A549 (cell line): ENCODE results near the gene KIAA0825. TPM values are rescaled to one million over a fixed set of nuclear protein-coding genes. Genes with fewer than 3 reads are reported as not detected.

Experiments used
- ATAC-seq, 2 experiments: fragments of 200-7000 bp in 1 of 2; fragments of >200 bp in 1 of 2; cut with Nextera tagmentation in 1 of 2; cut with Tn5 transposase in 1 of 2; 3 replicates each; pipeline versions ENCODE4 v1.8.0 to v1.9.1; 2018 to 2020; ENCODE audit warnings: mild to moderate bottlenecking in 1 of 2, moderate library complexity in 1 of 2
- CTCF ChIA-PET: fragments of 300-600 bp; sonication (Branson Sonifier 250); formaldehyde crosslinking; extraction: SDS; loops from one replicate; lab custom pipeline; 2021; ENCODE audit warnings: antibody characterized with exemption, inconsistent platforms; lab: Yijun Ruan, JAX
- POLR2A ChIA-PET: fragments of 350-600 bp; formaldehyde crosslinking; extraction: SDS; loops from one replicate; lab custom pipeline; 2021; ENCODE audit warnings: antibody characterized with exemption, inconsistent platforms; lab: Yijun Ruan, JAX
- DNase-seq, 2 experiments: peaks; one replicate each; pipeline versions ENCODE4 v3.0.0 to v3.0.0-alpha.2; 2011 to 2016; ENCODE audit warnings: low read depth in 1 of 2, low spot score in 1 of 2
- FAIRE-seq: peaks from 2 replicates; lab custom pipeline; 2011; peaks lifted over from hg19 to GRCh38; lab: Jason Lieb, UNC
- H3K27ac ChIP-seq, 2 experiments: fragments of >200 bp; sonication (Bioruptor Twin); formaldehyde crosslinking; 3 replicates each; pipeline ENCODE4 v1.5.1; 2016 to 2017
- H3K4me1 ChIP-seq: fragments of >200 bp; sonication (Bioruptor Twin); formaldehyde crosslinking; 3 replicates; pipeline ENCODE4 v1.6.1; 2016
- H3K4me2 ChIP-seq: fragments of >200 bp; sonication (Bioruptor Twin); formaldehyde crosslinking; 3 replicates; pipeline ENCODE4 v1.6.1; 2016
- H3K4me3 ChIP-seq: fragments of >200 bp; sonication (Bioruptor Twin); formaldehyde crosslinking; 3 replicates; pipeline ENCODE4 v1.5.1; 2016
- H3K9me3 ChIP-seq: fragments of >200 bp; sonication (Bioruptor Twin); formaldehyde crosslinking; 3 replicates; pipeline ENCODE4 v1.6.1; 2016
- ATOH8 ChIP-seq: fragments of 250-450 bp; sonication (Bioruptor Pico); IDR thresholded peaks from 2 replicates; pipeline ENCODE4 v1.5.0; 2020; ENCODE audit warnings: low read depth, mild to moderate bottlenecking, moderate library complexity
- BHLHE40 ChIP-seq: IDR thresholded peaks from 2 replicates; pipeline ENCODE4 v1.6.1; 2012; ENCODE audit warnings: low read depth, low read length, inconsistent platforms
- CHD2 ChIP-seq: fragments of 150-350 bp; IDR thresholded peaks from 2 replicates; pipeline ENCODE4 v1.6.1; 2014; ENCODE audit warnings: low read length; ENCODE audit not compliant: partially characterized antibody
- CTCF ChIP-seq: fragments of >200 bp; sonication (Bioruptor Twin); formaldehyde crosslinking; IDR thresholded peaks from 3 replicates; pipeline ENCODE4 v1.5.1; 2016
- EHF ChIP-seq: fragments of 250-450 bp; sonication (Bioruptor Pico); IDR thresholded peaks from 2 replicates; pipeline ENCODE4 v1.5.0; 2020; ENCODE audit warnings: mild to moderate bottlenecking
- ELK1 ChIP-seq: fragments of 150-350 bp; IDR thresholded peaks from 2 replicates; pipeline ENCODE4 v1.6.1; 2014; ENCODE audit warnings: low read depth, mild to moderate bottlenecking, low read length
- GATA3 ChIP-seq: IDR thresholded peaks from 2 replicates; pipeline ENCODE4 v1.6.1; 2012; ENCODE audit warnings: borderline replicate concordance
- HOXB13 ChIP-seq: fragments of 250-450 bp; sonication (Bioruptor Pico); IDR thresholded peaks from 2 replicates; pipeline ENCODE4 v1.5.0; 2020; ENCODE audit warnings: low read depth, mild to moderate bottlenecking, moderate library complexity
- JUNB ChIP-seq: fragments of >200 bp; sonication (Bioruptor Twin); formaldehyde crosslinking; IDR thresholded peaks from 2 replicates; pipeline ENCODE4 v1.6.1; 2016
- MAFK ChIP-seq: fragments of 450-650 bp; IDR thresholded peaks from 2 replicates; pipeline ENCODE4 v1.6.1; 2014; ENCODE audit not compliant: partially characterized antibody
- MYC ChIP-seq: IDR thresholded peaks from 2 replicates; pipeline ENCODE4 v1.6.1; 2012; ENCODE audit warnings: mild to moderate bottlenecking, inconsistent platforms, low read length, improper control_type of control experiment, borderline replicate concordance
- NPAS2 ChIP-seq: fragments of 250-450 bp; sonication (Bioruptor Pico); IDR thresholded peaks from 2 replicates; pipeline ENCODE4 v1.8.0; 2022; ENCODE audit warnings: mild to moderate bottlenecking, moderate library complexity, borderline replicate concordance
- NR3C1 ChIP-seq: fragments of >200 bp; sonication (Bioruptor Twin); formaldehyde crosslinking; IDR thresholded peaks from 3 replicates; pipeline ENCODE4 v1.6.1; 2017
- PHF8 ChIP-seq: fragments of 200-600 bp; sonication (generic); IDR thresholded peaks from 2 replicates; pipeline ENCODE4 v1.6.1; 2016; ENCODE audit warnings: low read depth, mild to moderate bottlenecking, antibody characterized with exemption, moderate library complexity, borderline replicate concordance
- POLR2A ChIP-seq: IDR thresholded peaks from 2 replicates; pipeline ENCODE4 v1.6.1; 2012; ENCODE audit warnings: mild to moderate bottlenecking, low read length
- RAD21 ChIP-seq, 2 experiments: fragments of >200 bp in 1 of 2; sonication (Bioruptor Twin) in 1 of 2; formaldehyde crosslinking in 1 of 2; IDR thresholded peaks in 1 of 2; conservative IDR thresholded peaks in 1 of 2; 2 replicates in 1 of 2; 3 replicates in 1 of 2; pipeline ENCODE4 v1.6.1; 2012 to 2018; ENCODE audit warnings: inconsistent platforms in 1 of 2
- RCOR1 ChIP-seq: fragments of 150-350 bp; IDR thresholded peaks from 2 replicates; pipeline ENCODE4 v1.6.1; 2014; ENCODE audit warnings: antibody characterized with exemption, low read length, low read depth
- RNF2 ChIP-seq: fragments of 200-600 bp; sonication (generic); IDR thresholded peaks from 2 replicates; pipeline ENCODE4 v1.6.1; 2016; ENCODE audit warnings: low read depth, mild to moderate bottlenecking, antibody characterized with exemption, moderate library complexity, borderline replicate concordance
- TP53 ChIP-seq: fragments of 250-450 bp; sonication (Bioruptor Pico); IDR thresholded peaks from 2 replicates; pipeline ENCODE4 v1.5.0; 2021; ENCODE audit warnings: mild to moderate bottlenecking, moderate library complexity
- ZSCAN20 ChIP-seq: fragments of 250-450 bp; sonication (Bioruptor Pico); IDR thresholded peaks from 2 replicates; pipeline ENCODE4 v1.8.0; 2022; ENCODE audit warnings: mild to moderate bottlenecking, moderate library complexity
- WGBS: methylation state at CpG from one replicate; pipeline ENCODE4 v1.1.6; 2017; ENCODE audit errors: missing lambda C conversion rate; 5-methylcytosine and 5-hydroxymethylcytosine counted together
- polyA plus RNA-seq, 4 experiments: library from polyadenylated mRNA; depleted of rRNA in 3 of 4; stranded (reverse); fragments of >200 nt; fragmentation: RNase III in 1 of 4; extraction: RNeasy Plus Mini Kit Qiagen cat#74134 plus additional on column Dnase treatment in 1 of 4; gene quantifications; 2 replicates in 3 of 4; 3 replicates in 1 of 4; pipeline ENCODE4 v1.2.3, GENCODE V29; 2011 to 2017

KIAA0825 gene
- polyA plus RNA-seq, 2 of the 4 experiments (the other 2 are of a cell fraction), result 0.57 to 0.80 TPM

- no peak overlapping the region for H3K4me2 ChIP-seq
- no peak overlapping the region for H3K27ac ChIP-seq
- TF ChIP-seq MAFK (peak; percentile 27), POLR2A (no peak)
- no peak overlapping the region for H3K4me3 ChIP-seq
- no peak for ATAC-seq
- CTCF ChIA-PET, result no interaction called here
- no peak for FAIRE-seq
- POLR2A ChIA-PET, result no interaction called here
- no peaks in the 10 kb centered on the region for H3K9me3 ChIP-seq
- WGBS, result 17% methylated on average over 2 of the region's 2 CpGs
- no peaks in the 10 kb centered on the region for H3K4me1 ChIP-seq
- no peak for DNase-seq
These were observed 370.1 kb downstream of the KIAA0825 start for GRCh38 chr5:94248175-94248875.

- CTCF ChIA-PET, result no interaction called here
- Histone ChIP-seq H3K9me3 (no peaks in the 10 kb centered on the region), H3K4me3 (no peak overlapping the region), H3K27ac (no peak overlapping the region), H3K4me1 (peaks cover 13% of the 10 kb centered on the region; the same call in 2 of the 3 replicates), H3K4me2 (no peak overlapping the region)
- TF ChIP-seq NR3C1 (no peak), MAFK (peak; percentile 64), BHLHE40 (no peak)
- DNase-seq (no peak), ATAC-seq (no peak), FAIRE-seq (no peak)
- WGBS, result 91% methylated on average over 4 of the region's 4 CpGs
- POLR2A ChIA-PET, result no interaction called here
These were observed 372.8 kb downstream of the KIAA0825 start for GRCh38 chr5:94245608-94246007.

- POLR2A ChIA-PET, result no interaction called here
- TF ChIP-seq CHD2, result no peak
- no peak for TF ChIP-seq RCOR1
- no peak for TF ChIP-seq ELK1
- no peak for TF ChIP-seq TP53 (CRISPR knock-in tag)
- TF ChIP-seq, all 56 proteins: peak for 0
- no peak overlapping the region for H3K27ac ChIP-seq
- WGBS, result 31% methylated on average over 1 of the region's 1 CpG
- no peaks in the 10 kb centered on the region for H3K9me3 ChIP-seq
- no peak overlapping the region for H3K4me2 ChIP-seq
- peaks cover 20% of the 10 kb centered on the region; the same call in 2 of the 3 replicates for H3K4me1 ChIP-seq
- no peak overlapping the region for H3K4me3 ChIP-seq
- no peak for DNase-seq
- CTCF ChIA-PET, result no interaction called here
- no peak for ATAC-seq
- FAIRE-seq, result no peak
These were observed 373.5 kb downstream of the KIAA0825 start for GRCh38 chr5:94244921-94245320.

- no peak for FAIRE-seq
These were observed 374.8 kb downstream of the KIAA0825 start for GRCh38 chr5:94243612-94244011.

More at GRCh38 chr5:94243612-94244011, 374.8 kb downstream of the KIAA0825 start:
- H3K27ac ChIP-seq, result no peak overlapping the region
- CTCF ChIA-PET, result interaction anchor here (1.2 to 1.4 kb wide), 2 partner anchors 8 to 34 kb away, joined by 3 to 4 read pairs; no protein-coding TSS in a partner anchor
- no peak overlapping the region for H3K4me3 ChIP-seq
- DNase-seq (no peak), ATAC-seq (no peak)
- WGBS, result 31% methylated on average over 3 of the region's 3 CpGs
- no peaks in the 10 kb centered on the region for H3K9me3 ChIP-seq
- no peak for TF ChIP-seq PHF8
- no peak for TF ChIP-seq JUNB
- no peak for TF ChIP-seq MYC
- TF ChIP-seq HOXB13, result no peak
- no peak for TF ChIP-seq RAD21 (conservative IDR thresholded peaks at IDR 0.05 in 1 of 2, IDR thresholded peaks at IDR 0.05 in 1 of 2)
- TF ChIP-seq NPAS2, result no peak
- TF ChIP-seq RNF2, result no peak
- no peak for TF ChIP-seq ZSCAN20
- TF ChIP-seq MAFK, result no peak
- TF ChIP-seq ATOH8 (CRISPR knock-in tag), result no peak
- no peak for TF ChIP-seq CTCF
- TF ChIP-seq GATA3, result no peak
- no peak for TF ChIP-seq EHF (CRISPR knock-in tag)
- TF ChIP-seq, all 56 proteins: peak for 0
- POLR2A ChIA-PET, result no interaction called here
- H3K4me2 ChIP-seq, result no peak overlapping the region
- H3K4me1 ChIP-seq, result peaks cover 26% of the 10 kb centered on the region; the same call in 2 of the 3 replicates
